ENCODE data around the gene CCDC57. TPM values are rescaled to one million over a fixed set of nuclear protein-coding genes. Genes with fewer than 3 reads are reported as not detected.
A peak's percentile ranks its signal among the peaks of the same experiment; 100 is the strongest.

The CCDC57 gene
- total RNA-seq, 1 experiment from 2014 or later, result 13.5 TPM

GRCh38 chr17:82247182-82247823 is 34.7 kb upstream of the CCDC57 start:
- DNase-seq (ENCODE audit: low read depth), result no peak

DNA sequence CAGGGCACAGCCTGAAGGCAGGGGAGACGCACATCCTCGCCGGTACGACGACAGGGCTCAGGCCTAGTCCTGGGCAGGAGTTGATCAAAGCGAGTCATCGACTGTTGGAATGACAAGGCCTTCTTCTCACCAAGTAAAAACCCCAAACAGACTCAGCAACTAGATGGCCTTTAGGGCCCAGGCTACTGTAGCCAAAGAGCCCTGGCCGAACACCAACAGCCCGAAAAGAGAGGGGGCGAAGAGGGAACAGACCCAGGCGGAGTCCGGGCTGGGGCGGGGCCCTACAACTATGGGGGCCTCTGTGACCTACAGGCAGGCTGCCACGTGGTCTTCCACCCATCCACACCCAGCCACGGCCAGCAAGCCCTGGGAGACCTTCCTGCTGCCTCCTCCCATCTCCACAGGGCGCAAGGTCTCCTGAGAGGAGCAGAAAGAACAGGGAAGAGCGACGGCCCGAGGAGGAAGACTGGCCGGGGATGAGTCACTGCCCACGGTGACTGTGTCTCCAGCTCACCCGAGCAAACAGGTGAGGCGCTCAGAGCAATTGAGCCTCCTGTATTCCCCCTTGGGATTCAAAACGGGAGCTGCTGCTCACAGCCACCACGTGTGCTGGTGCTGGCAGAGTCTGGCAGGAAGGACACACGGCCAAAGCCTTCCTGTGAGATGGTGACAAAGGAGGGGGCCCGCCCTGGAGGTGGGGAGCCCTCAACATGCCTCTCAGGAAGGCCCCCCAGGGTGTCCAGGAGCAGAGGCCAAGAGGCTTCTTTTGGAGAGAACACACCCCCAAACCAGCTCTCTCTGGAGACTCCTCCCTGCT is 33.9 kb upstream of the CCDC57 start:
- DNase-seq (ENCODE audit: low read depth), result peak; percentile 87

DNA sequence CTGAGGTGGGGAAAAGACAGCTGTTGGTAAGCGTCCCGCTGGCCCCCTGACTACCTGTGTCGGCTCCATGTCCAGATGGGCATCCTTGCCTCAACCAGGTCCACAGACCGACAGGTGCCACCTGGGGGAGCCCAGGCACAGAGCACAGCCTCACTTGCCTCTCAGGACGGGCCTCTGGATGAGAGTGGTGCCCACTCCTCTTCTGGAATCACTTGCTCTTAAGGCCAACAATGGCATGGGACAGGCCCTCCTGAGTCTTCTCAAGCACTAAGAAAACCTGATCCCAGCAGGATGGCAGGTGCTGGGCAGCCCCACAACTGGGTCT is 33.4 kb upstream of the CCDC57 start:
- no peak for DNase-seq (ENCODE audit: low read depth)

DNA sequence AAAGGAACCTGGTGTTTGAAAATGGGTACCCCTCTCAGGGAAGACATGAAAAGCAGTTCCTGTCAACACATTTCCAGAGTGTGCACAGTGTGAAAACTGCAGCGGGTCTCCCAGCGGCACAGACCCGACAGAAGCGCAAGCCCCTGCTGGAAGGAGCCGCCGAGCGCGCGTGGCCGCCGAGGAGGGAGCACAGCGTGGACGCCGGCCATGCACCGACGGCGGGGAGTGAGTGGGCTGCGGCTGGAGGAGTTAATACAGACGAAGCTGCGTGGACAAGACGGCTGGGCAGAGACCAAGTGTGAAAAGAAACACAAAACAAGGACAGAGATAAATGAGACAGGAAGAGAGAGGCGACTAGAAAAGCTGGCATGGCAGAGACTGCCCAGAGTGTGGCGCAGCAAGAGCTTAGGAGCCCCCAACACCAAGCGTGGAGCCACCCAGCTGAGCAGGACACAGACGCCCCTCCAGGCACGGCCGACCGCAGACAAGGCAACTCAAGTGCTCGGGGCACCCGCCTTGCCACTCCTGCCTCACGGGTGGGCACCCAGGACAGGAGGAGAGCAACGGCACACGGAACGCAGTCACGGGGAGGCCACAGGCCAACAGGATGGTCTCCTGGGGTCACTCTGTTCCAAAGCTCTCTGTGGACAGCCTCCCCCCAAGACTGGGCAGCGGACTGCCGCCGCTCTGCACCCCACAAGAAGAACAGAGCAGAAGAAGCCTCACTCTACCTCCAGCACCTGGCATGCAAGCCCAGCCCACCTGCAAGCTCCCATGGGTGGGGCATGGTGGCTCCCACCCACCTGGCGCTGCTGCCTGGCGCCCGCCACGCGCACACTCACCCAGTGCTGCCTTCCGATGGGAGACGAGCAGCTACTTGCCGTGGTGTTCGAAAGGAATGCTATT is 32.7 kb upstream of the CCDC57 start:
- no peak for DNase-seq (ENCODE audit: low read depth)

- DNase-seq (ENCODE audit: low read depth), result no peak
Measured at GRCh38 chr17:82244413-82245133, 31.9 kb upstream of the CCDC57 start.

GRCh38 chr17:82243648-82244412 is 31.2 kb upstream of the CCDC57 start:
- DNase-seq (ENCODE audit: low read depth), result peak; percentile 45

DNA sequence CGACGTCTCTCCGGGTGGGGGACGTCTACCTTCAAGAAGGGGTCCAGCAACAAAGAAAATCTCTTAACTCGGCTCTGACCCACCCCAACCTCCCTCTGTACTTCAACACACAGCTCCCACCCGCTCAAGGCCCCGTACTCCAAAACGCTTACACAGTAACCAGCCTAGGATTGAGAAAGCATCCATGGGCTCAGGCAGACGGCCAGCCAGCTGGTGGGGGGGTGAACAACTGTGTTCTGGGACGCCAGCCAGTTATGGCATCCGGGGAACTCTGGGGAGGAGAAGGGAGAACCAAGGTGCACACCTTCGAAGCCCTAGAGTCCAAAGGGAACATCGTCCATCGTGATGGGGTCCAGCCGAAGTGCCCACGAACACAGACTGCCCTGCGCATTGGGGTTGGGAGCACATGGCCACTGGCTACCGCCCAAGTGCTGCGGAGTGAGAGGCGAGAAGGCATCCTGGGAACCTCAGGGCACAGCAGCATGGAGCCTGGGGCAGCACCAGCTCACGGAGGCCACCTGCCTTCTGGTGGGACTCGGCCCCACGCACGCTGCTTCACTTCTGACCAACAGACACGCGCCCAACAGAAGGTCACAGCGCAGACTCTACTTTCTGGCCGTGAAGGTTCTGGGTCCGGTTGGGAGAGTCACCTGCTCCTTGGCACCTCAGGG is 30.5 kb upstream of the CCDC57 start:
- DNase-seq (ENCODE audit: low read depth), result peak; percentile 86

GRCh38 chr17:82242698-82242976 is 30.0 kb upstream of the CCDC57 start:
- no peak for DNase-seq (ENCODE audit: low read depth)

DNA sequence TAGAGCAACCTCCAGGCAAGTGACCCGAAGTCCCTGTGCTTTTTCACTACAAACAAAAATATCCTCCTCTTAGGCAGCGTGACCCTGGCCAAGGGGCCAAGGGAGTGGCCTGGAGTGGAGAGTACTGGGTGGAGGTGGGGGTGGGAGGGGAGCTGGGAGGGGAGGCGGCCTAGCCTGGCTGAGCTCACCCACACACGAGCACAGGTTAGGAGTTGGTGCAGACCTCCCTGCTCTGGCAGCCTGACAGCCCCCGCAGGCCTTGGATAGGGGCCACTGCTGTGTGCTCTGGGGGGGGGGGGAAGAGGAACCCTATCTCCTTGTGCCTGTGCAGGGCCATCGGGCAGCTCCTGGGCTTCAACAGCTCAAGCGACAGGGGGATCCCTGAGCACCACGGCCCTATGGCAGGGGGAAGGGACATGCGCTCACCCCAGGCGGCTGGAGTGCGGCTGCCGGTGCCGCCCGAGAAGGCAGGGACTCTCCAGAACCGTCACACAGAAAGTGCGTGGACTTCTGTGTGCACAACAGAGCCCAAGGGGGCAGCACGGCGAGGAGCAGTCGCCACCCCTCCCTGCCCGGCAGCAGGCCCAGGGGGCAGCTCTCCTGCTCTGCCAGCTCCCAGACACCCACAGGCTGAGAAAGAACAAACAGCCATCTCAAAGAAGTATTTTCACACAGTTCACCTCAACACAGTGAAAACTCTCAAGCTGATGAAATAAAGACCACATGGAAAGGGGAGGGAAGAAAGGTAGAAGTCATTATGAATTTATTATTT is 29.5 kb upstream of the CCDC57 start:
- DNase-seq (ENCODE audit: low read depth), result peak; percentile 46

DNA sequence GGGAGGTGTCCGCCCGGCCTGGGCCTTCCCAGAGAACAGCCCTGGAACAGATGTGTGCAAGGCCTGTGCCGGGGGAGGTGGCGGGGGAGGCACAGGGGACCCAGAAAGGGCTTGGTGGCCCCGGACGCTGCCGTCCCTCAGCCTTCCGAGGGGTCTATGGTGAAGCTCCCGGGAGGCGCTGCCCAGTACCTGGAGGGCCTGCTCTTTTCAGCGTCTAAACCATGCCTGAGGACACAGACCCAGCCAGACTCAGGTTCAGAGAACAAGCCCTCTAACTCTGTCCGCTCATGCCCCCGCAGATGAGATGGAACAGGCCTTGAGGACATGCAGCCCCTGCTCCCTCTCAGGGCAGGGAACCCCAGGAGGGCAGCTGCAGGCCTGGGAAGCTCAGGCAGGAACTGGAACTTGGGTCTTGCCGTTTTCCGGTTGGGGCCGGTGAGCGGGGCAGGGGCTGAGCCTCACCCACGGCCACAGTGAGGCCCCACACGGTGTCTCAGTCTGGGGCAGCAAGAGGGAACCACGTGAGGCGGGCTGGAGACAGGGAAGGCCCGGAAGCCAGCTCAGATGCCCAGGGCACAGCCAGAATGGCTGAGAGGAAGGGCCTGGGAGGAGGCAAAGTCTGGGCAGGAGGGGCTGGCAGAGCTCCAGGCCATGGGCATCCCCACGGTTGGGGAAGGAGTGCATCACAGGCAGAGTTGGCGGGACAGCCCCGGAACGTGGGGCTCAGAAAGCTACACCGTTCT is 28.7 kb upstream of the CCDC57 start:
- DNase-seq (ENCODE audit: low read depth), result peak; percentile 88

- no peak for DNase-seq (ENCODE audit: low read depth)
Measured at GRCh38 chr17:82240506-82241182, 28.0 kb upstream of the CCDC57 start.

GRCh38 chr17:82239926-82240505 is 27.4 kb upstream of the CCDC57 start:
- peak; percentile 62 for DNase-seq (ENCODE audit: low read depth)

- peak; percentile 46 for DNase-seq (ENCODE audit: low read depth)
Measured at GRCh38 chr17:82239401-82239925, 26.8 kb upstream of the CCDC57 start.

GRCh38 chr17:82238472-82239201 is 26.0 kb upstream of the CCDC57 start:
- peak; percentile 72 for DNase-seq (ENCODE audit: low read depth)

DNA sequence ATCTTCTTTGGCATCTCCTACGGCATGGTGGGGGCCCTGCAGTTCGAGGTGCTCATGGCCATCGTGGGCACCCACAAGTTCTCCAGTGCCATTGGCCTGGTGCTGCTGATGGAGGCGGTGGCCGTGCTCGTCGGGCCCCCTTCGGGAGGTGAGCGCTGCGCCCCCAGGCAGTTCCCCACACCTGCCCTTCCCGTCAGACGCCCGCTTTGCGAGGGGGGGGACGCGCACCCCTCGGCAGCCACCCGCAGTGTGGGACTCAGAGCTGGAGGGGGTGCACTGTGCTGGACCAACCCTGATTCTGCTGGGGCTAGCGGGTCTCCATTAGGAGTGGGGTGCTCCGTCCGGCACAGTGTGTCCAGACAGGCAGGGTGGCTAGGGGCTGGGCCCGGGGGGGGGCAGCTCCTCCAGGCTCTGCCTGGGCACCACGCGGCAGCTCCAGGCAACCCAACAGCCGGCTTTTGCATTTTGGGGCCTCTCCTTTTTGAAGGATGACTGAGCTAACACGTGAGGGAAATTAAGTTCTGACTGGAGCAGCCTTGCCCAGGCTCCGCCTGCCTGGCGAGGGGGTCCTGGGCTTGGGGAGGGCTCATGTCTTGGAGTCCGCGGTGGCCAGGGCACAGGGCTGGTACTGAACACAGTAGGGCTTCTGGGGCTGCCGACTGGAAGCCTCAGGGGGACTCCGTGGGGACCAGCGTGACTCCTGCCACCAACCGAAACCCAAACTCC is 25.3 kb upstream of the CCDC57 start:
- no peak for DNase-seq (ENCODE audit: low read depth)

GRCh38 chr17:82237083-82237745 is 24.6 kb upstream of the CCDC57 start:
- no peak for DNase-seq (ENCODE audit: low read depth)

Measured in LHCN-M2 (cell line).